Psoas muscle (tissue), 8 donors: ENCODE results near the gene WWTR1. TPM values are rescaled to one million over a fixed set of nuclear protein-coding genes. Genes with fewer than 3 reads are reported as not detected.
A peak's percentile ranks its signal among the peaks of the same experiment; 100 is the strongest.

Experiments
- ATAC-seq, 4 donors: fragments of 200-7000 bp; cut with Tn5 transposase; one replicate each; pipeline ENCODE4 v1.9.1; 2020; ENCODE audit warnings: moderate library complexity in 3 of 4, mild to moderate bottlenecking in 2 of 4
- DNase-seq, 2 donors: peaks; one replicate each; pipeline ENCODE4 v3.0.0-alpha.2; 2020
- H3K27ac ChIP-seq: fragments of 200-600 bp; one replicate; pipeline ENCODE4 v1.8.0; 2022
- H3K27me3 ChIP-seq, 3 donors: fragments of 200-600 bp in 1 of 3; one replicate each; pipeline versions ENCODE4 v1.6.1 to v1.8.0; 2013 to 2022; ENCODE audit warnings: low read length in 2 of 3, mild to moderate bottlenecking in 2 of 3, moderate library complexity in 1 of 3; ENCODE audit not compliant: insufficient read depth in 3 of 3
- H3K36me3 ChIP-seq, 2 donors: fragments of 200-600 bp in 1 of 2; one replicate each; pipeline versions ENCODE4 v1.6.1 to v1.8.0; 2013 to 2022; ENCODE audit warnings: low read depth in 1 of 2, mild to moderate bottlenecking in 1 of 2, moderate library complexity in 1 of 2; ENCODE audit not compliant: insufficient read depth in 1 of 2
- H3K4me1 ChIP-seq: fragments of 200-600 bp; one replicate; pipeline ENCODE4 v1.8.0; 2022
- H3K4me3 ChIP-seq: fragments of 200-600 bp; one replicate; pipeline ENCODE4 v1.8.0; 2022; ENCODE audit warnings: mild to moderate bottlenecking
- H3K9me3 ChIP-seq: fragments of 200-600 bp; one replicate; pipeline ENCODE4 v1.8.0; 2022
- CTCF ChIP-seq: fragments of 200-600 bp; IDR thresholded peaks from one replicate; pipeline ENCODE4 v1.8.0; 2022; ENCODE audit warnings: antibody characterized with exemption
- WGBS, 3 donors: extraction: QIAGEN DNeasy Blood & Tissue Kit; methylation state at CpG; one replicate each; pipeline versions ENCODE4 v1.1.6 to v1.1.7; 2013; 5-methylcytosine and 5-hydroxymethylcytosine counted together
- intact Hi-C, 2 donors: fragments of 100-400 bp; cut with DNase I; formaldehyde crosslinking; loops; one replicate each; pipeline versions ENCODE4 v1.11.0 to v1.14.2; 2022
- polyA plus RNA-seq, 3 donors: library from polyadenylated mRNA; stranded (reverse); fragments of 200-250 nt; gene quantifications; one replicate each; pipeline ENCODE4 v1.2.3, GENCODE V29; 2013
- total RNA-seq, 4 donors: library from RNA; stranded (reverse); fragmentation: NEBNext Ultra II Directional in 2 of 4; extraction: Animal tissue kit (Norgen Biotek cat#: 25700) in 2 of 4; gene quantifications; one replicate each; pipeline versions ENCODE4 v1.2.1 to v1.2.4, GENCODE V29; 2021 to 2023
- donor health status: healthy with polysubstance abuse.
- donor health status: DM: no; HTN: no; CAD: no; lungs with moderate emphysema.
- donor health status: Bipolar disorder and iron deficiency.
- donor health status: healthy.
- donor health status: DM: yes; HTN: yes; CAD: no.
- donor health status: DM: no; HTN: no; CAD: no.
- donor health status: DM: no; HTN: no; CAD: no.
- donor health status: DM: yes; HTN: yes; CAD: no.

The WWTR1 gene
- total and polyA plus RNA-seq, 7 donors = 6.7 to 53.5 (median 24.7) TPM

- Histone ChIP-seq H3K36me3 (no peaks in the 10 kb centered on the region), H3K4me3 (no peak overlapping the region), H3K9me3 (peaks cover 4% of the 10 kb centered on the region), H3K4me1 (peaks cover 9% of the 10 kb centered on the region), H3K27ac (no peak overlapping the region), H3K27me3 (no peaks in the 10 kb centered on the region)
- peak; percentile 54 to 68 (median 62) for ATAC-seq
- intact Hi-C loops = loop anchor here in 1 of 2 donors (10.0 kb wide), 1 partner anchor 374 kb away; no protein-coding TSS in a partner anchor
- no peak for DNase-seq
- 36 to 42% (median 36%) methylated on average over 6 of the region's 6 CpGs for WGBS, 3 donors
- peak; percentile 18 for TF ChIP-seq CTCF
These were observed 168.7 kb downstream of the WWTR1 start for GRCh38 chr3:149489060-149489690.

GRCh38 chr3:149487598-149488197, 170.1 kb downstream of the WWTR1 start:
- WGBS, 3 donors = 72 to 83% (median 72%) methylated on average over 6 of the region's 6 CpGs
- DNase-seq (no peak), ATAC-seq (no peak)
- H3K4me1 ChIP-seq = peaks cover 9% of the 10 kb centered on the region
- TF ChIP-seq CTCF = peak; percentile 20
- H3K36me3 ChIP-seq = no peaks in the 10 kb centered on the region
- no peak overlapping the region for H3K4me3 ChIP-seq
- H3K27ac ChIP-seq = no peak overlapping the region
- no peaks in the 10 kb centered on the region for H3K27me3 ChIP-seq
- H3K9me3 ChIP-seq = peaks cover 4% of the 10 kb centered on the region
- intact Hi-C loops = loop anchor here in 1 of 2 donors (10.0 kb wide), 1 partner anchor 373 kb away; no protein-coding TSS in a partner anchor

GRCh38 chr3:149486726-149487125, 171.1 kb downstream of the WWTR1 start:
- WGBS, 3 donors = 85 to 90% (median 85%) methylated on average over 5 of the region's 5 CpGs
- intact Hi-C loops = loop anchor here in 1 of 2 donors (10.0 kb wide), 1 partner anchor 372 kb away; no protein-coding TSS in a partner anchor
- ATAC-seq (no peak), DNase-seq (no peak)
- Histone ChIP-seq H3K27me3 (no peaks in the 10 kb centered on the region), H3K36me3 (no peaks in the 10 kb centered on the region), H3K4me1 (peaks cover 9% of the 10 kb centered on the region), H3K4me3 (no peak overlapping the region), H3K9me3 (peaks cover 4% of the 10 kb centered on the region), H3K27ac (no peak overlapping the region)
- TF ChIP-seq CTCF = no peak

- Histone ChIP-seq H3K27ac (no peak overlapping the region), H3K4me1 (peaks cover 13% of the 10 kb centered on the region), H3K36me3 (no peaks in the 10 kb centered on the region), H3K4me3 (no peak overlapping the region), H3K9me3 (no peaks in the 10 kb centered on the region), H3K27me3 (no peaks in the 10 kb centered on the region)
- no peak for ATAC-seq
- WGBS, 3 donors = 63 to 73% (median 71%) methylated on average over 2 of the region's 2 CpGs
- intact Hi-C loops = loop anchor here (2.0 to 10.0 kb wide), 3 partner anchors 89 to 367 kb away; no protein-coding TSS in a partner anchor
- DNase-seq = no peak
- no peak for TF ChIP-seq CTCF
These were observed 176.3 kb downstream of the WWTR1 start for GRCh38 chr3:149481491-149481890.
